NAMALWA (cell line): Measurements from ENCODE around the gene NTHL1.

Experiments used
- DNase-seq: peaks from one replicate; pipeline ENCODE4 v3.0.0-alpha.2; 2015; ENCODE audit warnings: low spot score

Gene NTHL1

DNA sequence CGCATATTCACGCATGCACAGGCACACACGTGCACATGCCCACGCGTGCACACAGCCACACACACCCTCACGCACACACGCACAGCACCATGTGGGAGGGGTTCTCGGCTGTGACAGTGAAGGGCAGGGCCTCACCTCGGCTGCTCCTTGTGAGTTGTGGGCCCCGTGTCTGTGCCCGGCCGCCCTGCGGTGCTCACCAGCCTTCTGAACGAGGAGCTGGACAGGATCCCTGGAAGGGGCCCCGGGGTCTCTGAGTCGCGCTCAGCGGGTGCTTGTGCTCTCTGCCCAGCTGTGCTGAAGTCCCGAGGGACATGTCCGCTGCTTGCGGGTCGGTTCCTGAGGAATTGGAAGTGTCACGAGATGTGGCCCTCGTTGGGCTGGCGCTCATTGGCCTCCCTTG lies 16.2 kb upstream of the NTHL1 start:
- DNase-seq = no peak

DNA sequence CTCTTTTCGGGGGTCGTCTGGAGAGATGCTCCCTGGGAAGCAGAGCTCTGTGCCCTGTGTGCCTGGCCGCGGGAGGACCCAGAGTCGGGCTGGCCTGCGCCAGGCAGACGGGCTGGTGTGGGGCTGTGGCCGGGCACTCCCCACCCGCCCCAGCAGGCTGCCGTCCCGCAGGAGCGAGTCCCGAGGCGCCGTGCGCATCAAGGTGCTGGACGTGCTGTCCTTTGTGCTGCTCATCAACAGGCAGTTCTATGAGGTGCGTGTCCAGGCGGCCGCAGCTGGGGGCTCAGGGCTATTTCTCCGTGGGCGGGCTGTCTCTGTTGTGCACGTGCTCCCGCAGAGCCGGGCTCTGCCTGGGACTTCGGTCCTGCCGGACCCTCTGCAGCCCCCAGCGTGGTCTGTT lies 15.2 kb upstream of the NTHL1 start:
- no peak for DNase-seq

DNA sequence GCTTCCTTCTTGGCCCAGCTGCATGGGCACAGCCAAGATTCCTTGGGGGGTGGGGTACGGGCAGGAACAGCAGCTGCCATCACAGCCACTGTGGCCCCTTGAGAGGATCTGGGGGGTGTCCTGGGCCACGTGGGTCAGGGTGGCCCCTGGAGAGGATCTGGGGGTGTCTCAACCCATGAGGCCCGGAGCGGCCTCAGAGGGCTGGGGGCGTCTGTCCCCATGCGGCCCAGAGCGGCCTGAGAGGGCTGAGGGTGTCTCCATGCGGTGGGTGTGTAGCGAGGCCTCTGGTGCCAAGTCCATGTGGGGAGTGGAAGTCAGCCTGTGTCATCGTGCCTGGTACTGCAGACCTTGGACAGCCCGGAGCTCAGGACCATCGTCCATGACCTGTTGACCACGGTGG lies 13.9 kb upstream of the NTHL1 start:
- DNase-seq = no peak

- no peak for DNase-seq
These were observed 13.4 kb upstream of the NTHL1 start for GRCh38 chr16:2061023-2061422.

DNA sequence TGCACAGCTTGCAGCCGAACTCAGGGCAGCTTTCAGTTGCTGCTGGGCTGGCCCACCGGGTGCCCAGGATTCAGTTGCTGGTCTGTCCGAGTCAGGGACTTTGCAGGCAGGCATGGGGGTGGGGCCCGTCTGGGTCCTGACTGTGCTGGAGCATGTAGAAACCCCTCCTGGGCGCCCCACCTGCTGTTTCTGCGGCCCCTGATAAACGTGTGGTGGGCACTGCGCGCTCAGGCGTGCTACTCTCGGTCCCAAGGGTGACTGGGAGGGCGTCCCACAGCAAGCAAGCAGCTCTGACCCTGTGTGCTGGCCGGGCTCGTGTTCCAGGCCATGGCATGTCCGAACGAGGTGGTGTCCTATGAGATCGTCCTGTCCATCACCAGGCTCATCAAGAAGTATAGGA lies 12.7 kb upstream of the NTHL1 start:
- no peak for DNase-seq

DNA sequence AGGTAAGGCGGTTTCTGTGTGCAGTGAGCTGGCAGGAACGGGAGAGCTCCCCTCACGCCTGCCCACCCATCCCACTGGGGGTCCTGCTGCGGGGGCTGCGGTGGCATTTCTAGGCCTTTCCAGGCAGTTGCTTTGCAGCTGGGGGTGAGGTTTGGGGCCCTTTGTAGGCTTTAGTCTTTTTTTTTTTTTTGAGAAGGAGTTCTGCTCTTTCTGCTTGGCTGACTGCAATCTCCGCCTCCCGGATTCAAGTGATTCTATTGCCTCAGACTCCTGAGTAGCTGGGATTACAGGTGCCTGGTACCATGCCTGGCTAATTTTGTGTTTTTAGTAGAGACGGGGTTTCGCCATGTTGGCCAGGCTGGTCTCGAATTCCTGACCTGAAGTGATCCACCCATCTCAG lies 11.2 kb upstream of the NTHL1 start:
- no peak for DNase-seq

GRCh38 chr16:2058420-2058819 lies 10.8 kb upstream of the NTHL1 start:
- no peak for DNase-seq

DNA sequence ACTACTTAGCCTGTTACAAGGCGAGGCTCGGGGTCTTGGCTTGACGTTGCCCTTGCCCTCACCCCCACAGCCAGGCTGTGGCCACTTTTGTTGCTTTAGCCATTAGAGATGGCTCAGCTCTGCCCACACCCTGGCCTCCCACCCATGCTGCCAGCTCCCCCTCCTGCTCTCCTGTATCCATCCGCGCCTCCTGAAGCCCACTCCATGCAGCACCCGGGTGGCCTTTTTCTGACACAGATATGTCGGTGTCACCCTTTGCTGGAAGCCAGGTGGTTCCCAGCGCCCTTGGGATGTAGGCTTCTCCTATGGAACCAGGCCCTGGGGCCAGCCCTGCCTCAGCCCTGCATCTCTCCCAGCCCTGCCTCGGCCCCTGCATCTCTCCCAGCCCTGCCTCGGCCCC lies 9.8 kb upstream of the NTHL1 start:
- no peak for DNase-seq

DNA sequence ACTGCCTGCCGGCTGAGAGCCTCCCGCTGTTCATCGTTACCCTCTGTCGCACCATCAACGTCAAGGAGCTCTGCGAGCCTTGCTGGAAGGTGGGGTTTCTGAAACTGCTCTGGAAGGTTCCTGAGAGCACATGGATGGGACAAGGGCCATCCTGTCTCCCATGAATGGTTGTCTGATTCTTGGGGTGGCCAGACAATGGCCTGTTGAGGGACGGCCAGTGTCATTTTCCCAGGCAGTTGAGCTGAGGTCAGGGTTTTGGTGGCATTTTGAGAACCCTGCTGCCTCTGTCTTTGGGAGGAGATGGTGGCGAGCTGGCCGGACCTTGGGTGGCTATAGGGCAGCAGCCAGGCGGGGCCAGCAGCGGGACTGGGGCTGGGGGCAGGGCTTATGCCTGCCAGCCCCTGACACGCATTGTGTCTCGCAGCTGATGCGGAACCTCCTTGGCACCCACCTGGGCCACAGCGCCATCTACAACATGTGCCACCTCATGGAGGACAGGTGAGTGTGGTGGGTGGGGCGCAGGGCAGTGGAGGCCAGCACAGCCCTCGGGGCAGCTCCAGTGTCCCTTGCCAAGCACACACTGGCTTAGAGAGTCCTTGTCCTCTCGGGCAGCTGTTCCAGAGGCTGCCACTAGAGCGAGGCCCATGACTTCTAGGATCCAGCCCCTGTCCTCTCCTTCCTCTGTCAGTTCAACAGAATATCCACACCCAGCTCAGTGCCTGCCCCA lies 9.2 kb upstream of the NTHL1 start:
- DNase-seq = no peak

GRCh38 chr16:2056077-2056476 lies 8.4 kb upstream of the NTHL1 start:
- DNase-seq = peak; percentile 30

DNA sequence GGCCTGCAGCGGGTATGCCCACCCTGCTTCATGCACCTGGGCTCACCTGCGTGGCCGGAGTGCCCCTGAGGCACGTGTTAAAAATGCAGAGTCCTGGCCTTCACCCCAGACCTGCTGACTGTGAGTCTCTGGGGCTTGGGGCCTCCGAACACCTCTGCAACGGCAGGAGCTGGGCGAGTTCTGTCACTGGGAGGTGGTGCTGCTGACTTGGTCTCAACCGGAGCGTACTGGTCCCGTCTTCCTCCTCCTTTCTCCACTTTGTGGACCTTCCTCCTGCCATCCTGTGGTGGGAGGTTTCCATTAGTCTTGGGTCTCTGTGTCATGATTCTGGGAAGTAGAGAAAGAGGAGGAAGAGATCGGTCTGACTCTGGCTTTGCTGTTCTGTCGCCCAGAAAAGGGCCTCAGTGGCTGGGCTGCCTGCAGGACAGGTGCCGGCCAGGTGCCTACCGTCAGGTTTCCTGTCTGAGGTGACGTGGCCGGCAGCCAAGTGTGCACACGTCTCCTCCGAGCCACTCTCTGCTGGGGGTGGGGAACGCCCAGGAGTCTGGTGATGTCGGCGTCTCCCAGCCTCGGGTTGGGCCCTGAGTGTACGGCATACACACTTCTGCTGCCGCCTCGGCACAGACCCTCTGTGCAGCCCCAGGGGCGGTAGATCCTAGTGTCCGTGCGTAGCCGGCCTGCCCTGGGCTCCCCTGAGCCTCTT lies 7.1 kb upstream of the NTHL1 start:
- DNase-seq = no peak

DNA sequence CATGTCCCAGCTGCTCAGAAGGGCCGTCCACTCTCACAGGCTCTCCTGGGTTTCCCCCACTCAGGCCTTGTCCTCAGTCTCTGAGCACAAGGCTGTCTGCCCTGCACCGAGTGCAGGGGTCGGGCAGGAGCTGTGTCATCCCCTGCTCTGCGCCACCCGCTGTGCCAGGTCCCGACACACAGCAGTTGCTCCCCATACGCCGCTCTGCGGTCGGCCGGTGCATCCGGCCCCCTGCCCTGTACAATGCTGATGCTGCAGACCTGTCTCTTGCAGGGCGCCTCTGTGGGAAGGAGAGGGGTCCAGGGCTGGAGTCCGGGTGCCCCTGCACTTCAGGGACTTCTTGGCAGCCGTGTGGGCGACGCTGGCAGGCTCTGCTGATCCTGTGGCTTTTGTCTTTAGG lies 6.3 kb upstream of the NTHL1 start:
- no peak for DNase-seq

- no peak for DNase-seq
These were observed 5.6 kb upstream of the NTHL1 start for GRCh38 chr16:2053211-2053610.

DNA sequence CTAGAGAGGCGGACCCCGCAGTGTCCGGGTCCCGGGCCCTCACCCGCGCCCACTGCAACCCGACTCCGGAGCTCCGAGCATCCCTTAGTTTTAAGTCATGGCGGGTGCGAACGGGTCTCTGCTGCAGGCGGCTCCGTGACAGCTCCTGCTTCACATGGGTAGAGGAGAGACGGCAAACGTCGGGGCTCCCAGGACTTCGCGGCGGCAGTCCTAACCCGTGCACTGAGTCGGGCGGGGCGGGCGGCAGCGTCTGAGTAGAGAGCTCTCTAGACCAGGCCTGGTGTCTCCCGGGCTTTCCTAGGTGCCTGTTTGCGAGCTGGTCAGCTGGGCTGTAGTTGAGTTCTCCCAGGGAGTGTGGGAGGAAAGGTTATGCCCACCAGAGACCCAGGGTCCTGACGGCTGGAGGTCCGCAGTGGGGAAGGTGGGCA lies 496 bp upstream of the NTHL1 start:
- DNase-seq = no peak

- no peak for DNase-seq
These were observed 723 bp downstream of the NTHL1 start for GRCh38 chr16:2046893-2047329.

DNA sequence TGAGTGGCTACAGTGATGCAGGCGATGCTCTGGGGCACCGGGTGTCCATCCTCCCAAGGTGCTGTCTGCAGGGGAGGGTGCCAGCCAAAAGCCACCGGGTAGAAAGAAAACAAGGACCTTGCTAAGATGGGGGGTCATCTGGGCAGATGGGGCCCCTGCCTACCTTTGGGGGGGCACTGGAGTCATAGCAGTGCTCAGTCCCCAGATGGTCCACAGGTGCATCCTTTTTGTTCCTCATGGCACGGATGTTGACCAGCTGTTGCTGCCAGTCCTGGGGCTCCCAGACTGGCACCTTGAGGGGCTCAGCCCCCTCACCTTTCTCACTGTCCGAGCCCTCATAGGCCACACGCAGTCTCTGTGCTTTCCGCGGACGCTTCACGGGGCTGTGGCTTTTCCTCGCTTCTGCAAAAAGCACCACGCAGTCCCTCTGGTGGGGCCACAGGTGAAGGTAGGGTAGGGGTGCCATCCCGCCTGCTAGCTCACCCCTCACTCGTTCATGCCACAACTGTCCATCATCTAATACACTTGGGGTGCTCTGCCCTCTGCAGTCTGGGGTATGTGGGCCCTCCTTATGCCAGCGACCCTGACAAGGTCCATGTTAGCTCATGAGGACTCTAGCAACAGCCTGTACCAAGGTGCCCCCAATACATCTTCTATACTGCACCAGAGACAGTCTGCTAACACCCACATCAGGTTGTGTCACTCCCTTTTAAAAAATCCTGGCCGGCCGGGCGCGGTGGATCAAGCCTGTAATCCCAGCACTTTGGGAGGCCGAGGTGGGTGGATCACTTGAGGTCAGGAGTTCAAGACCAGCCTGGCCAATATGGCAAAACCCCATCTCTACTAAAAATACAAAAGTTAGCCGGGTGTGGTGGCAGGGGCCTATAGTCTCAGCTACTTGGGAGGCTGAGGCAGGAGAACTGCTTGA lies 1.4 kb downstream of the NTHL1 start:
- DNase-seq = no peak

- DNase-seq = no peak
These were observed 3.1 kb downstream of the NTHL1 start for GRCh38 chr16:2044541-2044940.

- DNase-seq = no peak
These were observed 3.8 kb downstream of the NTHL1 start for GRCh38 chr16:2043667-2044451.

- DNase-seq = no peak
These were observed 4.5 kb downstream of the NTHL1 start for GRCh38 chr16:2042986-2043666.

- no peak for DNase-seq
These were observed 5.3 kb downstream of the NTHL1 start for GRCh38 chr16:2042171-2042985.
